HepG2 (cell line): Measurements from ENCODE around the gene FERMT2. TPM values are rescaled to one million over a fixed set of nuclear protein-coding genes. Genes with fewer than 3 reads are reported as not detected.

ENCODE experiments used
- ARID5B ChIP-seq: IDR thresholded peaks from 2 replicates; pipeline ENCODE4 v1.4.0; 2020; ENCODE audit warnings: mild to moderate bottlenecking, missing genetic modification reagents
- DMAP1 ChIP-seq: IDR thresholded peaks from 2 replicates; pipeline ENCODE4 v1.6.1; 2016
- FOXA1 ChIP-seq, 2 experiments: fragments of 450-650 bp in 1 of 2; sonication (generic) in 1 of 2; formaldehyde crosslinking in 1 of 2; IDR thresholded peaks; 2 replicates each; pipeline versions ENCODE4 v1.4.0 to v1.6.1; 2016 to 2020; ENCODE audit warnings: missing genetic modification reagents in 1 of 2
- FOXO1 ChIP-seq: sonication (generic); formaldehyde crosslinking; IDR thresholded peaks from 2 replicates; pipeline ENCODE4 v1.4.0; 2020; ENCODE audit warnings: missing genetic modification reagents
- HCFC1 ChIP-seq: fragments of 150-350 bp; IDR thresholded peaks from 2 replicates; pipeline ENCODE4 v1.6.1; 2014; ENCODE audit warnings: low read depth, low read length
- HMG20A ChIP-seq: IDR thresholded peaks from 2 replicates; pipeline ENCODE4 v1.6.1; 2016; ENCODE audit warnings: borderline replicate concordance
- KDM6A ChIP-seq: IDR thresholded peaks from 2 replicates; pipeline ENCODE4 v1.6.1; 2016; ENCODE audit warnings: low read depth
- MXD4 ChIP-seq: IDR thresholded peaks from 2 replicates; pipeline ENCODE4 v1.6.1; 2016; ENCODE audit warnings: mild to moderate bottlenecking, missing biosample characterization, missing genetic modification reagents
- NFIC ChIP-seq: IDR thresholded peaks from 2 replicates; pipeline ENCODE4 v1.6.1; 2012; ENCODE audit warnings: mild to moderate bottlenecking, low read length, inconsistent platforms
- PITX1 ChIP-seq: sonication (generic); formaldehyde crosslinking; IDR thresholded peaks from 2 replicates; pipeline ENCODE4 v1.5.1; 2020; ENCODE audit warnings: mild to moderate bottlenecking, missing genetic modification reagents
- RCOR2 ChIP-seq: IDR thresholded peaks from 2 replicates; pipeline ENCODE4 v1.6.1; 2016; ENCODE audit warnings: missing biosample characterization, missing genetic modification reagents
- RORA ChIP-seq: sonication (generic); formaldehyde crosslinking; IDR thresholded peaks from 2 replicates; pipeline ENCODE4 v1.5.0; 2020; ENCODE audit warnings: mild to moderate bottlenecking, missing genetic modification reagents, moderate library complexity
- SAP130 ChIP-seq: IDR thresholded peaks from 2 replicates; pipeline ENCODE4 v1.6.1; 2016; ENCODE audit warnings: low read depth
- ZBTB20 ChIP-seq: sonication (generic); formaldehyde crosslinking; IDR thresholded peaks from 2 replicates; pipeline ENCODE4 v1.8.1; 2023; ENCODE audit warnings: missing genetic modification reagents, low read depth, mild to moderate bottlenecking, borderline replicate concordance
- ZNF326 ChIP-seq: sonication (generic); formaldehyde crosslinking; IDR thresholded peaks from 2 replicates; pipeline ENCODE4 v1.4.0; 2020; ENCODE audit warnings: missing genetic modification reagents, borderline replicate concordance
- ZNF337 ChIP-seq: sonication (generic); formaldehyde crosslinking; IDR thresholded peaks from 2 replicates; pipeline ENCODE4 v1.5.1; 2020; ENCODE audit warnings: missing genetic modification reagents, low read depth, mild to moderate bottlenecking, borderline replicate concordance
- ZSCAN29 ChIP-seq: sonication (generic); formaldehyde crosslinking; conservative IDR thresholded peaks from 2 replicates; pipeline ENCODE4 v1.4.0; 2020; ENCODE audit warnings: mild to moderate bottlenecking, missing genetic modification reagents
- polyA plus RNA-seq, 8 experiments: library from polyadenylated mRNA; depleted of rRNA in 3 of 8; stranded (reverse) in 7 of 8; unstranded in 1 of 8; fragments of >200 nt; fragmentation: Illumina TruSeq in 4 of 8; extraction: Trizol in 4 of 8; gene quantifications; 2 replicates each; pipeline versions ENCODE4 v1.2.1 to v1.2.3, GENCODE V29; 2011 to 2016; ENCODE audit warnings: low read depth in 4 of 8, missing spikeins in 1 of 8, mixed read lengths in 1 of 8; ENCODE audit not compliant: insufficient read depth in 1 of 8
- total RNA-seq, 5 experiments: library from RNA; depleted of rRNA; stranded (reverse); fragments of >200 nt; fragmentation: Illumina TruSeq; extraction: Trizol; gene quantifications; 2 replicates each; pipeline ENCODE4 v1.2.3, GENCODE V29; 2016; ENCODE audit warnings: low read depth in 1 of 5
- TF ChIP-seq, protein P1 (sequence below): IDR thresholded peaks from 2 replicates; pipeline ENCODE4 v1.6.1; 2016; ENCODE audit warnings: missing biosample characterization, missing genetic modification reagents, low read depth
- TF ChIP-seq, protein P2 (sequence below): sonication (generic); formaldehyde crosslinking; IDR thresholded peaks from 2 replicates; pipeline ENCODE4 v1.4.0; 2020; ENCODE audit warnings: missing genetic modification reagents; ENCODE audit errors: not compliant biosample characterization
- TF ChIP-seq, protein P3 (sequence below): IDR thresholded peaks from 2 replicates; pipeline ENCODE4 v1.6.1; 2016; ENCODE audit warnings: low read depth, control low read depth
- TF ChIP-seq, protein P4 (sequence below): IDR thresholded peaks from 2 replicates; pipeline ENCODE4 v1.6.1; 2018; ENCODE audit warnings: missing genetic modification reagents, mild to moderate bottlenecking, missing compliant biosample characterization

FERMT2 gene
- total and polyA plus RNA-seq, 2 of the 13 experiments (the other 11 are each of a cell fraction or from before 2014, with no cell fraction given), result 36.2 to 60.4 TPM

DNA sequence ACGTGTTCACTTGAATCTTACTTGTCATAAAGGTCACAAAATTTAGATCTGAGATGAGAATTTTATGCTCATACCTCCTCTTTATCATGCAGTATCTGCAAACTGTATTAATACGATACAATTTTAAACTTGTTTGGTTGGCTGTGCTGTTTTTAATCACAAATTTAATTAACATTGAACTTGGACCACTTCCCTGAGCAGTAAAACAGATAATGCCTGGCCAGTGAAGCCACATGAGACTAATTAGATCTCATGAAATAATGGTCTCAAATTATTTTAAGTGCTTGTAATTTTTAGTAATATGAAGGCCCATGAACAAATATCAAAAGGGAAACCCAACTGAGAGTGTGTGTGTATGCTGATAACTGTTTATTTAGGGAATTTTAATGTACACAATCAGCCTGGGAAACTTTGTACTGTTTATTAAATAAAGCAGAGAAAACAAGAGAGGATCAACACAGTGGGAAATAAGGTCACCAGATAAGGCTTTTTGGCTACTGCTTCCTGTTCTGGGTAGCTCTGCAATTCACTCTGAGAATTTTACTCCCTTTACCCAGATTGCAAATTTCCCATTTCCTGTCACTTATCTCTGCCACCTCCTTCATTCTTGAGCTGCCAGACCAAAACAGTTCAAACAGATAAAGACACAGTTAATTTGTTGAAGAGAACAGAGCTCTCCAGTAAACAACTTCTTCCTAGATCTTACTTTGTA is 97.9 kb downstream of the FERMT2 start (continued):
- TF ChIP-seq, protein P1, sequence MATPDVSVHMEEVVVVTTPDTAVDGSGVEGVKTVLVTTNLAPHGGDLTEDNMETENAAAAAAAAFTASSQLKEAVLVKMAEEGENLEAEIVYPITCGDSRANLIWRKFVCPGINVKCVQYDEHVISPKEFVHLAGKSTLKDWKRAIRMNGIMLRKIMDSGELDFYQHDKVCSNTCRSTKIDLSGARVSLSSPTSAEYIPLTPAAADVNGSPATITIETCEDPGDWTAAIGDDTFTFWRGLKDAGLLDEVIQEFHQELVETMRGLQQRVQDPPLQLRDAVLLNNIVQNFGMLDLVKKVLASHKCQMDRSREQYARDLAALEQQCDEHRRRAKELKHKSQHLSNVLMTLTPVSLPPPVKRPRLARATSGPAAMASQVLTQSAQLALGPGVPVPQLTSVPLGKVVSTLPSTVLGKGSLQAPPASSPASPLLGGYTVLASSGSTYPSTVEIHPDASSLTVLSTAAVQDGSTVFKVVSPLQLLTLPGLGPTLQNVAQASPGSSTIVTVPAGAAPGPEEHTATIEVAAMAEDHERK (CRISPR knock-in tag), result no peak
- peak; percentile 82; the same call in 1 of the 2 replicates for TF ChIP-seq RORA
- TF ChIP-seq HCFC1, result no peak
- TF ChIP-seq MXD4 (CRISPR knock-in tag), result no peak
- TF ChIP-seq FOXA1 (IDR thresholded peaks at IDR 0.05), result 0 out of 2 replicates have a peak, but pooled peaks have one; percentile 38
- TF ChIP-seq FOXA1 (CRISPR knock-in tag; IDR thresholded peaks at IDR 0.05), result 0 out of 2 replicates have a peak, but pooled peaks have one; percentile 25
- TF ChIP-seq, protein P2, sequence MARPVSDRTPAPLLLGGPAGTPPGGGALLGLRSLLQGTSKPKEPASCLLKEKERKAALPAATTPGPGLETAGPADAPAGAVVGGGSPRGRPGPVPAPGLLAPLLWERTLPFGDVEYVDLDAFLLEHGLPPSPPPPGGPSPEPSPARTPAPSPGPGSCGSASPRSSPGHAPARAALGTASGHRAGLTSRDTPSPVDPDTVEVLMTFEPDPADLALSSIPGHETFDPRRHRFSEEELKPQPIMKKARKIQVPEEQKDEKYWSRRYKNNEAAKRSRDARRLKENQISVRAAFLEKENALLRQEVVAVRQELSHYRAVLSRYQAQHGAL (CRISPR knock-in tag), result no peak
- peak; percentile 76; the same call in 1 of the 2 replicates for TF ChIP-seq FOXO1 (CRISPR knock-in tag)
- peak; percentile 25; the same call in 1 of the 2 replicates for TF ChIP-seq ZNF337 (CRISPR knock-in tag)
- no peak for TF ChIP-seq ZNF326 (CRISPR knock-in tag)
- TF ChIP-seq KDM6A (CRISPR knock-in tag), result peak; percentile 38; the same call in 1 of the 2 replicates
- TF ChIP-seq NFIC, result peak; percentile 84; the same call in 1 of the 2 replicates
- TF ChIP-seq HMG20A, result peak; percentile 12; the same call in 1 of the 2 replicates
- TF ChIP-seq DMAP1 (CRISPR knock-in tag), result no peak
- TF ChIP-seq PITX1 (CRISPR knock-in tag), result peak; percentile 79
- TF ChIP-seq SAP130, result peak; percentile 56; the same call in 1 of the 2 replicates
- 0 out of 2 replicates have a peak, but pooled peaks have one; percentile 39 for TF ChIP-seq ZSCAN29 (CRISPR knock-in tag)
- TF ChIP-seq, protein P3, sequence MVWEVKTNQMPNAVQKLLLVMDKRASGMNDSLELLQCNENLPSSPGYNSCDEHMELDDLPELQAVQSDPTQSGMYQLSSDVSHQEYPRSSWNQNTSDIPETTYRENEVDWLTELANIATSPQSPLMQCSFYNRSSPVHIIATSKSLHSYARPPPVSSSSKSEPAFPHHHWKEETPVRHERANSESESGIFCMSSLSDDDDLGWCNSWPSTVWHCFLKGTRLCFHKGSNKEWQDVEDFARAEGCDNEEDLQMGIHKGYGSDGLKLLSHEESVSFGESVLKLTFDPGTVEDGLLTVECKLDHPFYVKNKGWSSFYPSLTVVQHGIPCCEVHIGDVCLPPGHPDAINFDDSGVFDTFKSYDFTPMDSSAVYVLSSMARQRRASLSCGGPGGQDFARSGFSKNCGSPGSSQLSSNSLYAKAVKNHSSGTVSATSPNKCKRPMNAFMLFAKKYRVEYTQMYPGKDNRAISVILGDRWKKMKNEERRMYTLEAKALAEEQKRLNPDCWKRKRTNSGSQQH (CRISPR knock-in tag), result no peak
- 0 out of 2 replicates have a peak, but pooled peaks have one; percentile 39 for TF ChIP-seq RCOR2 (CRISPR knock-in tag)
- TF ChIP-seq ARID5B, result peak; percentile 84
- TF ChIP-seq, protein P4, sequence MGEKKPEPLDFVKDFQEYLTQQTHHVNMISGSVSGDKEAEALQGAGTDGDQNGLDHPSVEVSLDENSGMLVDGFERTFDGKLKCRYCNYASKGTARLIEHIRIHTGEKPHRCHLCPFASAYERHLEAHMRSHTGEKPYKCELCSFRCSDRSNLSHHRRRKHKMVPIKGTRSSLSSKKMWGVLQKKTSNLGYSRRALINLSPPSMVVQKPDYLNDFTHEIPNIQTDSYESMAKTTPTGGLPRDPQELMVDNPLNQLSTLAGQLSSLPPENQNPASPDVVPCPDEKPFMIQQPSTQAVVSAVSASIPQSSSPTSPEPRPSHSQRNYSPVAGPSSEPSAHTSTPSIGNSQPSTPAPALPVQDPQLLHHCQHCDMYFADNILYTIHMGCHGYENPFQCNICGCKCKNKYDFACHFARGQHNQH, result peak; percentile 54; the same call in 1 of the 2 replicates
- TF ChIP-seq ZBTB20 (CRISPR knock-in tag), result peak; percentile 51; the same call in 1 of the 2 replicates
